Fibroblast of skin of left quadriceps (primary cell): Measurements from ENCODE around the gene THADA.

Experiments
- DNase-seq, 2 experiments: peaks; one replicate each; pipeline ENCODE4 v3.0.0-alpha.2; 2013; ENCODE audit warnings: low read depth in 2 of 2

The THADA gene

DNA sequence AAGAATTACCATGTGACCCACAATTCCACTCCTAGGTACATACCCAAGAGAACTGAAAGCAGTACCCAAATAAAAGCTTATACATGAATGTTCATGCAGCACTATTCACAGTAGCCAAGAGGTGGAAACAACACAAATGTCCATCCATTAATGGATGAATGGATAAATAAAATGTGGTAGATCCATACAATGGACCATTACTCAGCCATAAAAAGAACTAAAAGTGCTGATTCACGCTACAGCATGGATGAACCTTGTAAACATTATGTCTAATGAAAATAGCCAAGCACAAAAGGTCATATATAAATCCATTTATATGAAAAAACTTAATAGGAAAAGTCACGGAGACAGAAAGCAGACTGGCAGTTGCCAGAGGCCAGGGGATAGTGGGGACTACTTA lies 345.8 kb downstream of the THADA start:
- DNase-seq: no peak

- DNase-seq: no peak
These were observed 347.2 kb downstream of the THADA start for GRCh38 chr2:43248621-43249020.

- no peak for DNase-seq
These were observed 349.2 kb downstream of the THADA start for GRCh38 chr2:43246641-43247040.

DNA sequence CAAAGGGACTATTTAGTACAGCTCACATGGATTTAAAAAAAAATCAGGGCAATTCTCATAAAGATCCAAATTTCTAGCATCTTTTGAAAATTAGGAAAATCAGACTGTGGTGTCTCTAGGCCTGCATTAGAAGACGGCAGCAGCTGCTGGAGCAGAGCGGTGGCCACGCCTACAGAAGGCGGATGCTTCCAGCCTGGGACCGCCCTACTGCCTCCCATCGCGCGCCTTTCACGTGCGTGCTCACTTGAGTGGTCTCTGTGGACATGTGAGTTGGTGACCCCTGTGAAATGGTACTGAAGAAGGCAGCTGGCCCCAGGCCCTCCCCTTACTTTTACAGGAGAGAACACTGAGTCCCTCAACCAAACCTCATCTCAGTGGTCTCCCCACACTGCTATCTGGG lies 354.3 kb downstream of the THADA start:
- DNase-seq: no peak

- DNase-seq: no peak
These were observed 355.1 kb downstream of the THADA start for GRCh38 chr2:43240766-43241150.

DNA sequence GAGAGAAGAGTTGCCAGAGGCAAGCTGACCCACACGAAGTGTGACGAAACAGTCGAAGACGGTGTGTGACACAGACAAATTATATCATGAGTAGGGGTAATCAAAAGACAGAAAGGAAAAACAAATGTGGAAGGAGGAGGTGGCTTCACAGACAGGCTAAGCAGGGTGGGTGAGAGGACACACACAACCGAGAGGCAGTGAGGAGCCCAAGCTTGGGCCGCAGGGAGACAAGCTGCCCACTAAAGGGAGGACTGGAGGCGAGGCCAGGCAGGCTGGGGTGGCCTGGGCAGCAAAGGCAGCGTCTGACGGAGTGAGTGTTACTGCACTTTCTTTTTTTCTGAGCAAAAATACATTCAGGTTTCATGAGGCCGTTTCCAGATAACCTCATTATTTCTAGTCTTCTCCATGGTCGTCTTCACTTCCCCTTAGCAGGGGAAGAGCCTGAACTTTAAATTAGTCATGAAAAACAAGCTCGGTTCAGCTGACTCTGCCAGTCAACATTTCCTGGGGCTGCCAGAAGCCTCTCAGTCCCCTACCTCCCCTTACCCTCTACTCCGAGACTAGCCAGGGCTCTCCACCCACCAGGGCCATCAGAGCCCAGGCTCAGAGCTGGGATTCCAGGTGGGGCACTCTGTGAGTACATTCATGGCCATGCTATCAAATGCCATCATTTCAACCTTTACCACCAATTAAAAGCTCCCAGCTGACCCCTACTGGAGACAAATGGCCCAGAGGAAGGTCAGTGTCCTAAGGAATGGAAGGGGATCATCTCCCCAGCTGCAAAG lies 355.7 kb downstream of the THADA start:
- no peak for DNase-seq

- DNase-seq: no peak
These were observed 357.0 kb downstream of the THADA start for GRCh38 chr2:43238813-43239212.

DNA sequence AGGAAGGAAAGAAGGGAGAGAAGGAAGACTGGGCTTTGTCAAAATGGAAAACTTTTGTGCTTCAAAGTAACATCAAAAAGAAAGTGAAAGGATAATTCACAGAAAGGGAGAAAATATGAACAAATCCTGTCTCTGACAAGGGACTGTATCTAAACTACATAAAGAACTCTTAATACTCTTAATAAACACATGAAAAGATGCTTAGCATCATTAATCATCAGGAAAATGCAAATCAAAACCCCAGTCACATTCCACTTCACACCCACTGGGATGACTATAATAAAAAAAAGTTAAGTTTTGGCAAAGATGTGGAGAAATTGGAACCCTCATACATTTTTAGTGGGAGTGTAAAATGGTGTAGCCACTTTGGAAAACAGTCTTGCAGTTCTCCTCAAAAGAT lies 357.7 kb downstream of the THADA start:
- peak in 1 of 2 experiments; percentile 25 for DNase-seq

- no peak for DNase-seq
These were observed 362.3 kb downstream of the THADA start for GRCh38 chr2:43233218-43234212.

DNA sequence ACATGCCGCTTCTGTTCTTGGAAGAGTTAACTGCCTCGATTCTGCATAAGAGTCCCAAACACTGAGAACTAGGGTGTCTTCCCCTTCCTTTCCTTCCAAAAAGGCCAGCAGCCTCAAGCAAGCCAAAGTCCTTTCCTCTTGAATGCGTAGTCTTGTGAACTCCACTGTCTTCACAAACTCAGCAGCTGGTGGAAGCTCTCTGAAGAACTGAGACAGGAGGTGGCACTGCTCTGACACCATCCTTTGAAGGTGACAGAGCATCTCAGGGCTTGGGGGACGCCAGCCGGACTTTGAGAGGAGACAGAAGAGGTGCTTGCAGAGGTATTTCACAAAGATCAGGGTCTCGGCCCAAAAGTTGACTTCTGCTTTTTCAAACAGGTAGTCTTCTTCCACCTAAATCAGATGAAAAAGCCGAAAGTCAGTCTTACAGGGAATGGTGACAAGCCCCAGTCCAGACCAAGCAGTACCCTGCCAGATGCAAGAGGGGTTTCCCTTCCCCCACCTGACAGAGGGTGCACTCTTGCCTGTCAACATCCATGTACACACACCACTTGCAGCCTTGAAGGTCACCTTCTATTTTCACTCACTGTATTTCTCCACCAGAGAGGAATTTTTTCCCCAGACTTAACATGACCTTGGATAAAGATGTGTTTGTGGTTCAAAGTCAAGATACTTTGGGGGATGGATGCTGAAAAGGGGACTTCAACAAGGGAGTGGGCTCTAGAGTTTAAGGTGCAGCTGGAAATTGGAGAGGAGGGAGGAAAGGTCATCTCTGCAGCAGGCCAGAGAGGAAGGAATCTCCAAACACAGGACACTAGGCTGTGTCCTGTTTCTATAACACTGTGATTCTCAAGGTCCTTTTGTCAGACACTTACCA lies 364.6 kb downstream of the THADA start:
- no peak for DNase-seq

GRCh38 chr2:43230351-43230885 lies 365.4 kb downstream of the THADA start:
- DNase-seq: peak in 1 of 2 experiments; percentile 23

GRCh38 chr2:43228756-43229659 lies 366.8 kb downstream of the THADA start:
- peak in 1 of 2 experiments; percentile 10 for DNase-seq

DNA sequence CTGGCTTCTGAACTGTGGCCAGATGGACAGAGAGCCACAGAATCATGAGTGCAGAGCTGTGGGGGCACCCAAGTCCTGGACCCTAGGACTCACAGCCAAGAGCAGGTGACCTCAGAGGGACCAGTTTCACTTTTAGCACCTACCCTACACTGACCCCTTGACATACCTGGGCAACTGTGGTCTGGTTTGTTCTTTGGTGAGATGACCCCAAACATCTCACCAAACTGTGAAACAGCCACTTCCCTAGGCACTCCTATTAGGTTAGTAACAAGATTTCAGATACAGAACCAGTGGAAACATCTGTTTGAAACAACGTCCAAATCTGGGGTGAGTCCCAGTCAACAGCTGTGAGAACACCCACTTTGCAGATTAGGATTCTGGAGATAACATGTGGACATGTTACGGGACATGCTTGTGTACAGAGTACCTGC lies 367.5 kb downstream of the THADA start:
- DNase-seq: no peak

DNA sequence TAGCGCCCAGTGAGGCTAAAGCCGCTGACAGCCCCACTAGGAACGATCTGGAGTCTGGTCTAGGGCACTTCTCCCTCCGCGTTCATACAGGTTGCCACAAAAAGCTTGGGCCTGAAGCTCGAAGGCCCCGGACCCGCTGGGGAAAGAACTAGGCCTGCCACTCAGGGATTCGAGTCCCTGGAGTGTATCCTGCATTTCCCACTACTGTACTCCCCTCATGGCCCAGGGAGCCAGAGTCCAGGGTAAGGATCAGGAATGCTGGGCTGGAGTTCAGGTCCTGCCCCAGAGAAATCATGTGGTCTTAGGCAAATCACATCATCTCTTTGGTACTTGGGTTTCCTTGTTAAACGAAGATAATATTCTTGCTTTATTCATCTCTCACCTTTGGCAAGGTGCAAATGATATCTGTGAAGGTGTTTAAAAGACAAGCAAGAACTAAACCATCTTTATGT lies 368.0 kb downstream of the THADA start:
- no peak for DNase-seq

- DNase-seq: peak in 1 of 2 experiments; percentile 15
These were observed 368.6 kb downstream of the THADA start for GRCh38 chr2:43226955-43227829.

GRCh38 chr2:43226558-43226954 lies 369.3 kb downstream of the THADA start, which contains the start of gene ZFP36L2:
Gene ZFP36L2 (minus strand): TSS chr2:43226606. CDS start chr2:43226315, 291 bp downstream.
- peak; percentile 93 to 94 for DNase-seq

DNA sequence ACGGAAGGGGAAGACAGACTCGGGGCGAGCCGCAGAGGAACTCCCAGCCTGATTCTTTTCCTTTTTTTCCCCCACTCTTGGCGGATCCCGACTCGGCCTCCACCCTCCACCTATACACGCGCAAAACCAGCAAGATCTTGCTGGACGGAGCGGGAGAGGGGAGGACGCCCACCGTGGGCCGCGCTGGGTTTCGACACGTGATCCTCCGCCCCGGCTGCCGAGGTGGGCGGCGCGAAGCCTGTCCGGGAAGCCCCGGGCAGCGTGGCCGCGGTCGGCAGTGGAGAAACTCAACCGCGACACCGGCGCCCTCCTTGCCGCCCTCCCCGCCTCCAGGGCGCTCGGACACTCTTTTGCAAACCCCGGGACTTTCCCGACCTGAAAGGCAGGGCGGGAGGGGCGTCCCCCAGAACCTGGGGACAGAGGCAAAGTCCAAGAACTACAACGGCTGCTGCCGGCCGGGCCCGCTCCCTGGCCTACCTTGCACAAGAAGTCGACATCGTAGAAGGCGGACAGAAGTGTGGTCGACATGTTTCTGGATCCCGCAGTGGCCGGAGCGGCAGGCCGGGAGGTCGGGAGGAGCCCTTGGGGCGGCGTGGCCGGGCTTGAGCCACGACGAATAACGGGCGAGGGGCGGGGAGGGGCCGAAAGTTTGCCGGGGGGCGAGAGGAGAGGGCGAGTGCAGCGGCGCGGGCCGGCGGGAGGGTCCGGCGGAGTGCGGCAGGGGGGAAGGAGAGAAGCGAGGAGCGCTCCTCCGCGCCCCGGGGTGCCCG lies 369.9 kb downstream of the THADA start:
- DNase-seq: peak in 1 of 2 experiments; percentile 37

- peak in 1 of 2 experiments; percentile 37 for DNase-seq
These were observed 370.6 kb downstream of the THADA start for GRCh38 chr2:43225093-43225787.
